Right lobe of liver (tissue), 6 donors: Measurements from ENCODE around the gene NFATC1. TPM values are rescaled to one million over a fixed set of nuclear protein-coding genes. Genes with fewer than 3 reads are reported as not detected.
"Not testable (repeated sequence)": the region's sequence is repeated elsewhere in the genome, so short reads cannot be mapped to it uniquely, and the experiment has no call there.

Source experiments
- ATAC-seq, 4 donors: fragments of 200-7000 bp; cut with Tn5 transposase; one replicate each; pipeline ENCODE4 v1.9.1; 2020; ENCODE audit warnings: mild to moderate bottlenecking in 4 of 4, moderate library complexity in 4 of 4
- DNase-seq, 3 donors: peaks; one replicate each; pipeline ENCODE4 v3.0.0-alpha.2; 2020
- H3K27ac ChIP-seq, 3 donors: fragments of 200-600 bp; one replicate each; pipeline ENCODE4 v1.8.0; 2022
- H3K27me3 ChIP-seq, 2 donors: fragments of 200-600 bp; one replicate each; pipeline ENCODE4 v1.8.0; 2022
- H3K36me3 ChIP-seq, 4 donors: fragments of 200-600 bp; sonication (generic) in 1 of 4; one replicate each; pipeline versions ENCODE4 v1.5.1 to v1.8.0; 2017 to 2022; ENCODE audit warnings: control low read depth in 1 of 4
- H3K4me1 ChIP-seq, 4 donors: fragments of 200-600 bp; sonication (generic) in 1 of 4; one replicate each; pipeline versions ENCODE4 v1.5.1 to v1.8.0; 2017 to 2022; ENCODE audit warnings: control low read depth in 1 of 4
- H3K4me3 ChIP-seq, 3 donors: fragments of 200-600 bp; one replicate each; pipeline ENCODE4 v1.8.0; 2022
- H3K9me3 ChIP-seq, 4 donors: fragments of 200-600 bp; sonication (generic) in 1 of 4; one replicate each; pipeline versions ENCODE4 v1.5.1 to v1.8.0; 2017 to 2022; ENCODE audit warnings: control low read depth in 1 of 4
- CTCF ChIP-seq, 4 donors: fragments of 200-600 bp in 3 of 4; fragments of 450-650 bp in 1 of 4; IDR thresholded peaks; one replicate each; pipeline versions ENCODE4 v1.5.1 to v1.8.0; 2016 to 2022; ENCODE audit warnings: antibody characterized with exemption in 4 of 4, mild to moderate bottlenecking in 2 of 4
- POLR2A ChIP-seq: fragments of 450-650 bp; IDR thresholded peaks from one replicate; pipeline ENCODE4 v1.6.1; 2017; ENCODE audit warnings: antibody characterized with exemption, mild to moderate bottlenecking
- WGBS: methylation state at CpG from one replicate; pipeline ENCODE4 v1.1.6; 2018; ENCODE audit warnings: low coverage, low lambda C conversion rate; ENCODE audit not compliant: insufficient coverage; ENCODE audit errors: missing lambda C conversion rate; 5-methylcytosine and 5-hydroxymethylcytosine counted together
- intact Hi-C, 2 donors: fragments of 100-400 bp; cut with DNase I; formaldehyde crosslinking; loops; one replicate each; pipeline versions ENCODE4 v1.11.2 to v1.14.1; 2022
- total RNA-seq, 6 experiments: library from RNA; depleted of rRNA in 2 of 6; stranded (reverse); fragments of >200 nt in 2 of 6; fragmentation: NEBNext Ultra II Directional in 3 of 6; extraction: Animal tissue kit (Norgen Biotek cat#: 25700) in 3 of 6; gene quantifications; one replicate each; pipeline versions ENCODE4 v1.1.0 to v1.2.4, GENCODE V29; 2016 to 2023
- donor health status: DM: no; HTN: yes; CAD: no.
- donor health status: DM: no; HTN: no; CAD: no.
- donor health status: DM: no; HTN: no; CAD: no.
- donor health status: DM: no; HTN: yes; CAD: no.
- donor health status: DM: no; HTN: yes; CAD: no.

NFATC1 gene
- total RNA-seq, 6 experiments from 2014 or later, result 1.00 to 4.3 (median 2.9) TPM

GRCh38 chr18:79504034-79504433 is 108.3 kb downstream of the NFATC1 start:
- no peaks in the 10 kb centered on the region for H3K4me1 ChIP-seq
- no peaks in the 10 kb centered on the region for H3K27me3 ChIP-seq
- ATAC-seq, result no peak
- intact Hi-C loops, result no loop called here
- peak in 2 of 3 donors; percentile 14 to 20 for DNase-seq
- H3K36me3 ChIP-seq, result no peaks in the 10 kb centered on the region
- TF ChIP-seq CTCF (IDR thresholded peaks at IDR 0.05) (no peak), POLR2A (no peak)
- H3K9me3 ChIP-seq, result no peaks in the 10 kb centered on the region
- H3K27ac ChIP-seq, result no peak overlapping the region
- WGBS, result 86% methylated on average over 10 of the region's 12 CpGs
- H3K4me3 ChIP-seq, result no peak overlapping the region

DNA sequence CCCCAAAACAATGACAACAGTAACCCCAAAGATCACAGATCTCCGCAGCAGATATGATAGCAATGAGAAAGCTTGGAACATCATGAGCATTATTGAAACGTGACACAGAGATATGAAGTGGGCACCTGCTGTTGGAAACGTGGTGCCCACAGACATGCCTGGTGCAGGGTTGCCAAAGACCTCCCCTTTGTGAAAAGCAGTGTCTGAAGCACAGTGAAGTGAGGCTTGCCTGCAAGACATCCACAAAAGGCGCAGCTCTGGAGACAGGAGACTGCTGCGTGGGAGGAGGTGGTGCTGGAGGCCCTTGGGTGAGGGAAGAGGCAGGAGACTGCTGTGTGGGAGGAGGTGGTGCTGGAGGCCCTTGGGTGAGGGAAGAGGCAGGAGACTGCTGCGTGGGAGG is 108.8 kb downstream of the NFATC1 start:
- peak in 2 of 3 donors; percentile 13 to 19 for DNase-seq
- H3K27ac ChIP-seq, H3K36me3 ChIP-seq, intact Hi-C loops, ATAC-seq, H3K4me3 ChIP-seq, H3K4me1 ChIP-seq, H3K9me3 ChIP-seq, H3K27me3 ChIP-seq: not testable (repeated sequence)
- 63% methylated on average over 6 of the region's 6 CpGs for WGBS

- DNase-seq, result peak in 2 of 3 donors; percentile 9 to 25
- intact Hi-C loops, H3K9me3 ChIP-seq, H3K27me3 ChIP-seq, H3K36me3 ChIP-seq, H3K4me3 ChIP-seq, H3K4me1 ChIP-seq, ATAC-seq, H3K27ac ChIP-seq: not testable (repeated sequence)
- 75% methylated on average over 3 of the region's 3 CpGs for WGBS
These were observed 109.7 kb downstream of the NFATC1 start for GRCh38 chr18:79505465-79505864.

DNA sequence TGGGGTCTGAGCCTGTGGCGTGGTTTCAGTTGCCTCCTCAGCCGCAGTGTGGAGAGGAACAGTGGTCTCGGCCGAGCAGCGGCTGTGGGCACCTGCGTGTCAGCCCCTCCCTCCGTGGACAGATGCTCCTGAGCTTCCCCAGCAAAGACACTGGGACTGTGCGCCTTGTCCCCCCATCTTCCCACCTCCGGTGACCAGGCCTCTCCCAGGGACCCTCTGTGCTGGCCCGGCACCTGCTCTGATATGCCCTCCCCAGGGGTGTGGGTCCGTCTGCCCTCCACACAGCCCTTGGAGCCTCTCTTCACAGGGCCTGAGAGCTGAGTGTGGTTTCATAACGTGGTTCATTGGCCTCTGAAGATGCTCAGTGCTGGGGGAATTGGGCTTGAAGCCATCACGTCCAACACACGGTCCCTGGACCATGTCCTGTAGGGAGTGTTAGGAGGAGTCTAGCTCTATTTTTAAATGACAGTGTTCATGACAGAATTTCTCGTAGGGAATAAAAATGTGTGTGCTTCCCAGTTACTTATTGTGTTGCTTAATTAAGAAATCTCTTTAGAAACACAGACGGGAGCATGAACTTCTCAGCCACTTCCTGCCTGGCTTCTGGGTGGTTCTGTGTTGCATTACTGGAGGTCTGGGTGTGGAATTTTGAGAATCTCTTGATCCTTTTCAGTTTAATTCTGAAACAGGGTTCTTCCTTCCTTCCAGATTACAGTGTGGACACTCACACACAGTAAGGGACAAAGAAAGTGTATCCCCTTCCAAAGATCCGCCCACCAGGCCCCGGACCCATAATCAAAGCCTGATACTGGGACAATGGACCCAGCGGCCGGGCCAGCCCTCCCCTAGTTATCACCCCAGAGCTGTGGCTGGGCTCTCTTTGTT is 110.7 kb downstream of the NFATC1 start:
- Histone ChIP-seq H3K4me3 (peak overlapping the region in 1 of 3 donors; percentile 50), H3K4me1 (no peaks in the 10 kb centered on the region), H3K27me3 (no peaks in the 10 kb centered on the region), H3K27ac (peak overlapping the region; percentile 39 to 85 (median 55)), H3K36me3 (no peaks in the 10 kb centered on the region), H3K9me3 (no peaks in the 10 kb centered on the region)
- 26% methylated on average over 7 of the region's 20 CpGs for WGBS
- peak; percentile 19 to 46 (median 41) for DNase-seq
- intact Hi-C loops, result no loop called here
- peak; percentile 14 to 41 (median 22) for ATAC-seq
- TF ChIP-seq CTCF (IDR thresholded peaks at IDR 0.05), result no peak
- TF ChIP-seq POLR2A, result no peak

DNA sequence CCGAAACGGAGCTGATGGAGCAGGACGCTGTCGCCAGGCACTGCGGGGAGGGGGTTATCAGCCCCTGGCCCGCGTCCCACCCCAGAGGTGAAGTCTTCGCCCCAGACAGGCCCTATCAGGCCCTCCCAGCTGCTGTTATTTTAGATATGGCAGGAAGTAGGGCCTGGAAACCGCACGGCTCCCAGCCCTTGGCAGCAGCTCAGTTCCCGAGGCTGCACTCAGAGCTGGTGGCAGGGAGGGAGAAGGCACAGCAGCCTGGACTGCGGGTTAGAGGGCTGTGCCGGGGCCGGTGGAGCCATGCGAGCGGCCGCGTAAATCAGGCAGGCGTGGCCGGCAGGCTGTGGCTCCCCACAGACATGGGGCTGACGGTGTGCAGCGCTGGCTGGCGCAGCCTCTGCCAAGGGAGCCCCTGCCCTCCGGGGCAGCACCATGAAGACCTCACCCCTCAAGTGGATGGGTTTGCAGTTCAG is 111.4 kb downstream of the NFATC1 start:
- ATAC-seq (peak; percentile 75 to 84 (median 78)), DNase-seq (peak; percentile 76 to 82 (median 80))
- intact Hi-C loops, result no loop called here
- WGBS, result 20% methylated on average over 3 of the region's 24 CpGs
- Histone ChIP-seq H3K4me3 (peak overlapping the region; percentile 22 to 50 (median 34)), H3K27ac (peak overlapping the region; percentile 39 to 85 (median 55)), H3K27me3 (no peaks in the 10 kb centered on the region), H3K4me1 (no peaks in the 10 kb centered on the region), H3K9me3 (no peaks in the 10 kb centered on the region), H3K36me3 (no peaks in the 10 kb centered on the region)
- TF ChIP-seq CTCF (IDR thresholded peaks at IDR 0.05) (no peak), POLR2A (no peak)
